Measurements from ENCODE around the gene FCRL5. TPM values are rescaled to one million over a fixed set of nuclear protein-coding genes. Genes with fewer than 3 reads are reported as not detected.
"Not testable (repeated sequence)": the region's sequence is repeated elsewhere in the genome, so short reads cannot be mapped to it uniquely, and the experiment has no call there.

Gene FCRL5
- total RNA-seq, 1 experiment from 2014 or later: not detected

- no peak for DNase-seq (ENCODE audit: low read depth, low spot score)
- in situ Hi-C loops (cut with HindIII; ENCODE audit: low pct_unique_long_range_greater_than_20kb, low sequenced_read_pairs): no loop called here
Measured at GRCh38 chr1:157497987-157498735, 54.2 kb downstream of the FCRL5 start.

- no peak for DNase-seq (ENCODE audit: low read depth, low spot score)
Measured at GRCh38 chr1:157497284-157497683, 55.0 kb downstream of the FCRL5 start.

GRCh38 chr1:157496121-157496526 lies 56.2 kb downstream of the FCRL5 start:
- DNase-seq (ENCODE audit: low read depth, low spot score): peak; percentile 68

More at GRCh38 chr1:157497284-157497683, 55.0 kb downstream of the FCRL5 start:
- in situ Hi-C loops (cut with HindIII; ENCODE audit: low pct_unique_long_range_greater_than_20kb, low sequenced_read_pairs): no loop called here

GRCh38 chr1:157495285-157495684 lies 57.0 kb downstream of the FCRL5 start:
- DNase-seq (ENCODE audit: low read depth, low spot score): no peak
- in situ Hi-C loops (cut with HindIII; ENCODE audit: low pct_unique_long_range_greater_than_20kb, low sequenced_read_pairs): no loop called here

More at GRCh38 chr1:157496121-157496526, 56.2 kb downstream of the FCRL5 start:
- in situ Hi-C loops (cut with HindIII; ENCODE audit: low pct_unique_long_range_greater_than_20kb, low sequenced_read_pairs): no loop called here

GRCh38 chr1:157494093-157494492 lies 58.2 kb downstream of the FCRL5 start:
- in situ Hi-C loops (cut with HindIII; ENCODE audit: low pct_unique_long_range_greater_than_20kb, low sequenced_read_pairs): no loop called here
- no peak for DNase-seq (ENCODE audit: low read depth, low spot score)

- in situ Hi-C loops (cut with HindIII; ENCODE audit: low pct_unique_long_range_greater_than_20kb, low sequenced_read_pairs): no loop called here
- peak; percentile 76 for DNase-seq (ENCODE audit: low read depth, low spot score)
Measured at GRCh38 chr1:157490467-157491165, 61.7 kb downstream of the FCRL5 start.

- in situ Hi-C loops (cut with HindIII; ENCODE audit: low pct_unique_long_range_greater_than_20kb, low sequenced_read_pairs): no loop called here
- DNase-seq (ENCODE audit: low read depth, low spot score): peak; percentile 7
Measured at GRCh38 chr1:157488156-157488555, 64.2 kb downstream of the FCRL5 start.

- in situ Hi-C loops (cut with HindIII; ENCODE audit: low pct_unique_long_range_greater_than_20kb, low sequenced_read_pairs): no loop called here
- no peak for DNase-seq (ENCODE audit: low read depth, low spot score)
Measured at GRCh38 chr1:157487504-157487903, 64.8 kb downstream of the FCRL5 start.

- DNase-seq (ENCODE audit: low read depth, low spot score): no peak
- in situ Hi-C loops (cut with HindIII; ENCODE audit: low pct_unique_long_range_greater_than_20kb, low sequenced_read_pairs): no loop called here
Measured at GRCh38 chr1:157487096-157487495, 65.2 kb downstream of the FCRL5 start.

GRCh38 chr1:157486400-157486799 lies 65.9 kb downstream of the FCRL5 start:
- in situ Hi-C loops (cut with HindIII; ENCODE audit: low pct_unique_long_range_greater_than_20kb, low sequenced_read_pairs): not testable (repeated sequence)

GRCh38 chr1:157485793-157486192 lies 66.5 kb downstream of the FCRL5 start:
- no peak for DNase-seq (ENCODE audit: low read depth, low spot score)
- in situ Hi-C loops (cut with HindIII; ENCODE audit: low pct_unique_long_range_greater_than_20kb, low sequenced_read_pairs): no loop called here

More at GRCh38 chr1:157486400-157486799, 65.9 kb downstream of the FCRL5 start:
- DNase-seq (ENCODE audit: low read depth, low spot score): not testable (repeated sequence)

GRCh38 chr1:157484573-157484972 lies 67.7 kb downstream of the FCRL5 start:
- DNase-seq (ENCODE audit: low read depth, low spot score): no peak
- in situ Hi-C loops (cut with HindIII; ENCODE audit: low pct_unique_long_range_greater_than_20kb, low sequenced_read_pairs): no loop called here

GRCh38 chr1:157483635-157484034 lies 68.7 kb downstream of the FCRL5 start:
- in situ Hi-C loops (cut with HindIII; ENCODE audit: low pct_unique_long_range_greater_than_20kb, low sequenced_read_pairs): no loop called here

GRCh38 chr1:157482717-157483116 lies 69.6 kb downstream of the FCRL5 start:
- in situ Hi-C loops (cut with HindIII; ENCODE audit: low pct_unique_long_range_greater_than_20kb, low sequenced_read_pairs): no loop called here
- no peak for DNase-seq (ENCODE audit: low read depth, low spot score)

More at GRCh38 chr1:157483635-157484034, 68.7 kb downstream of the FCRL5 start:
- no peak for DNase-seq (ENCODE audit: low read depth, low spot score)

- DNase-seq (ENCODE audit: low read depth, low spot score): no peak
- in situ Hi-C loops (cut with HindIII; ENCODE audit: low pct_unique_long_range_greater_than_20kb, low sequenced_read_pairs): no loop called here
Measured at GRCh38 chr1:157482174-157482573, 70.1 kb downstream of the FCRL5 start.

GRCh38 chr1:157478030-157478429 lies 74.3 kb downstream of the FCRL5 start:
- no peak for DNase-seq (ENCODE audit: low read depth, low spot score)
- in situ Hi-C loops (cut with HindIII; ENCODE audit: low pct_unique_long_range_greater_than_20kb, low sequenced_read_pairs): no loop called here

GRCh38 chr1:157477419-157477818 lies 74.9 kb downstream of the FCRL5 start:
- in situ Hi-C loops (cut with HindIII; ENCODE audit: low pct_unique_long_range_greater_than_20kb, low sequenced_read_pairs): no loop called here
- no peak for DNase-seq (ENCODE audit: low read depth, low spot score)

- in situ Hi-C loops (cut with HindIII; ENCODE audit: low pct_unique_long_range_greater_than_20kb, low sequenced_read_pairs): no loop called here
- no peak for DNase-seq (ENCODE audit: low read depth, low spot score)
Measured at GRCh38 chr1:157472959-157473358, 79.4 kb downstream of the FCRL5 start.

Data from SK-MEL-5 (cell line).